K562 (cell line): Measurements from ENCODE around the gene NR5A2. TPM values are rescaled to one million over a fixed set of nuclear protein-coding genes. Genes with fewer than 3 reads are reported as not detected.
A peak's percentile ranks its signal among the peaks of the same experiment; 100 is the strongest.

ENCODE experiments used
- ESRRB ChIP-seq: fragments of 250-450 bp; sonication (Bioruptor Pico); IDR thresholded peaks from 2 replicates; pipeline ENCODE4 v1.5.0; 2020; ENCODE audit warnings: mild to moderate bottlenecking, moderate library complexity, borderline replicate concordance
- ETV1 ChIP-seq: fragments of 450-650 bp; conservative IDR thresholded peaks from 2 replicates; pipeline ENCODE4 v1.6.1; 2016; ENCODE audit warnings: missing genetic modification characterization, control low read depth, low read depth, missing compliant biosample characterization
- HDAC1 ChIP-seq, 2 experiments: fragments of 450-650 bp; IDR thresholded peaks; 2 replicates each; pipeline ENCODE4 v1.6.1; 2016 to 2017; ENCODE audit warnings: inconsistent platforms in 1 of 2, mild to moderate bottlenecking in 1 of 2, moderate library complexity in 1 of 2
- KDM2B ChIP-seq: fragments of 250-450 bp; sonication (Bioruptor Pico); IDR thresholded peaks from 2 replicates; pipeline ENCODE4 v1.8.0; 2021; ENCODE audit warnings: mild to moderate bottlenecking, moderate library complexity
- RB1 ChIP-seq: fragments of 450-650 bp; IDR thresholded peaks from 2 replicates; pipeline ENCODE4 v1.6.1; 2017; ENCODE audit warnings: low read depth, mild to moderate bottlenecking
- ZBTB34 ChIP-seq: fragments of 250-450 bp; sonication (Bioruptor Pico); IDR thresholded peaks from 2 replicates; pipeline ENCODE4 v1.8.0; 2021; ENCODE audit warnings: mild to moderate bottlenecking, moderate library complexity
- ZBTB40 ChIP-seq, 2 experiments: fragments of 450-650 bp in 1 of 2; sonication (generic) in 1 of 2; formaldehyde crosslinking in 1 of 2; IDR thresholded peaks; 2 replicates each; pipeline versions ENCODE4 v1.7.1 to v1.9.0; 2016 to 2022; ENCODE audit warnings: inconsistent platforms in 1 of 2, mild to moderate bottlenecking in 1 of 2, missing genetic modification reagents in 1 of 2
- polyA plus RNA-seq, 8 experiments: library from polyadenylated mRNA; depleted of rRNA in 4 of 8; stranded (reverse) in 5 of 8; unstranded in 3 of 8; fragments of >200 nt; fragmentation: Nextera tagmentation in 2 of 8; fragmentation: Illumina TruSeq in 1 of 8; extraction: Ambion mirVana in 2 of 8; extraction: Trizol in 1 of 8; gene quantifications; 2 replicates each; pipeline versions ENCODE4 v1.2.1 to v1.2.3, GENCODE V29; 2011 to 2014; ENCODE audit warnings: inconsistent platforms in 1 of 8, missing spikeins in 1 of 8
- total RNA-seq, 7 experiments: library from RNA; depleted of rRNA in 6 of 7; stranded (reverse); fragments of >200 nt in 6 of 7; fragmentation: Illumina TruSeq in 2 of 7; extraction: Trizol in 2 of 7; gene quantifications; 2 replicates each; pipeline versions ENCODE4 v1.2.1 to v1.2.3, GENCODE V29; 2011 to 2021; ENCODE audit warnings: low replicate concordance in 1 of 7
- TF ChIP-seq, protein P1 (sequence below): fragments of 250-450 bp; sonication (Bioruptor Pico); IDR thresholded peaks from 2 replicates; pipeline ENCODE4 v1.4.0; 2020

The NR5A2 gene
- total and polyA plus RNA-seq, 9 of the 15 experiments (the other 6 are each of a cell fraction or from before 2014, with no cell fraction given) = 0.13 to 0.40 (median 0.29) TPM

- no peak for TF ChIP-seq KDM2B
- TF ChIP-seq RB1 = no peak
- peak in 1 of 2 experiments; percentile 79; a peak in 2 of 4 replicates for TF ChIP-seq HDAC1 (IDR thresholded peaks at IDR 0.05)
- TF ChIP-seq, protein P1, sequence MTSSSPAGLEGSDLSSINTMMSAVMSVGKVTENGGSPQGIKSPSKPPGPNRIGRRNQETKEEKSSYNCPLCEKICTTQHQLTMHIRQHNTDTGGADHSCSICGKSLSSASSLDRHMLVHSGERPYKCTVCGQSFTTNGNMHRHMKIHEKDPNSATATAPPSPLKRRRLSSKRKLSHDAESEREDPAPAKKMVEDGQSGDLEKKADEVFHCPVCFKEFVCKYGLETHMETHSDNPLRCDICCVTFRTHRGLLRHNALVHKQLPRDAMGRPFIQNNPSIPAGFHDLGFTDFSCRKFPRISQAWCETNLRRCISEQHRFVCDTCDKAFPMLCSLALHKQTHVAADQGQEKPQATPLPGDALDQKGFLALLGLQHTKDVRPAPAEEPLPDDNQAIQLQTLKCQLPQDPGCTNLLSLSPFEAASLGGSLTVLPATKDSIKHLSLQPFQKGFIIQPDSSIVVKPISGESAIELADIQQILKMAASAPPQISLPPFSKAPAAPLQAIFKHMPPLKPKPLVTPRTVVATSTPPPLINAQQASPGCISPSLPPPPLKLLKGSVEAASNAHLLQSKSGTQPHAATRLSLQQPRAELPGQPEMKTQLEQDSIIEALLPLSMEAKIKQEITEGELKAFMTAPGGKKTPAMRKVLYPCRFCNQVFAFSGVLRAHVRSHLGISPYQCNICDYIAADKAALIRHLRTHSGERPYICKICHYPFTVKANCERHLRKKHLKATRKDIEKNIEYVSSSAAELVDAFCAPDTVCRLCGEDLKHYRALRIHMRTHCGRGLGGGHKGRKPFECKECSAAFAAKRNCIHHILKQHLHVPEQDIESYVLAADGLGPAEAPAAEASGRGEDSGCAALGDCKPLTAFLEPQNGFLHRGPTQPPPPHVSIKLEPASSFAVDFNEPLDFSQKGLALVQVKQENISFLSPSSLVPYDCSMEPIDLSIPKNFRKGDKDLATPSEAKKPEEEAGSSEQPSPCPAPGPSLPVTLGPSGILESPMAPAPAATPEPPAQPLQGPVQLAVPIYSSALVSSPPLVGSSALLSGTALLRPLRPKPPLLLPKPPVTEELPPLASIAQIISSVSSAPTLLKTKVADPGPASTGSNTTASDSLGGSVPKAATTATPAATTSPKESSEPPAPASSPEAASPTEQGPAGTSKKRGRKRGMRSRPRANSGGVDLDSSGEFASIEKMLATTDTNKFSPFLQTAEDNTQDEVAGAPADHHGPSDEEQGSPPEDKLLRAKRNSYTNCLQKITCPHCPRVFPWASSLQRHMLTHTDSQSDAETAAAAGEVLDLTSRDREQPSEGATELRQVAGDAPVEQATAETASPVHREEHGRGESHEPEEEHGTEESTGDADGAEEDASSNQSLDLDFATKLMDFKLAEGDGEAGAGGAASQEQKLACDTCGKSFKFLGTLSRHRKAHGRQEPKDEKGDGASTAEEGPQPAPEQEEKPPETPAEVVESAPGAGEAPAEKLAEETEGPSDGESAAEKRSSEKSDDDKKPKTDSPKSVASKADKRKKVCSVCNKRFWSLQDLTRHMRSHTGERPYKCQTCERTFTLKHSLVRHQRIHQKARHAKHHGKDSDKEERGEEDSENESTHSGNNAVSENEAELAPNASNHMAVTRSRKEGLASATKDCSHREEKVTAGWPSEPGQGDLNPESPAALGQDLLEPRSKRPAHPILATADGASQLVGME = peak; percentile 86; the same call in 1 of the 2 replicates
- no peak for TF ChIP-seq ESRRB
- 0 out of 2 replicates have a peak, but pooled peaks have one; percentile 16 for TF ChIP-seq ZBTB34 (CRISPR knock-in tag)
- TF ChIP-seq ZBTB40 (IDR thresholded peaks at IDR 0.05) = no peak
- TF ChIP-seq ZBTB40 (CRISPR knock-in tag; IDR thresholded peaks at IDR 0.05) = no peak
- TF ChIP-seq ETV1 (tag) = peak; percentile 98
These were observed 126.7 kb downstream of the NR5A2 start (continued) for GRCh38 chr1:200154069-200154767.
